ENCODE measurements around the gene CSF1. TPM values are rescaled to one million over a fixed set of nuclear protein-coding genes. Genes with fewer than 3 reads are reported as not detected.
"Not testable (repeated sequence)": the region's sequence is repeated elsewhere in the genome, so short reads cannot be mapped to it uniquely, and the experiment has no call there.

Gene CSF1
- total RNA-seq, 1 donor from 2014 or later = 159 TPM

- no peaks in the 10 kb centered on the region for H3K4me1 ChIP-seq
- H3K9me3 ChIP-seq = no peaks in the 10 kb centered on the region
- no peak for DNase-seq (ENCODE audit: extremely low spot score in 2 of 2)
- H3K36me3 ChIP-seq = no peaks in the 10 kb centered on the region
- no peaks in the 10 kb centered on the region for H3K27me3 ChIP-seq
- TF ChIP-seq CTCF (IDR thresholded peaks at IDR 0.05) = no peak
- no peak for TF ChIP-seq POLR2AphosphoS5 (IDR thresholded peaks at IDR 0.05; ENCODE audit: insufficient read depth in 1 of 2, low read depth in 1 of 2)
- TF ChIP-seq POLR2A (IDR thresholded peaks at IDR 0.05) = no peak
- H3K27ac ChIP-seq = no peak overlapping the region
- no peak overlapping the region for H3K4me3 ChIP-seq
- intact Hi-C loops (cut with DNase I) = no loop called here
Observed at GRCh38 chr1:109950509-109950908, 39.9 kb downstream of the CSF1 start.

DNA sequence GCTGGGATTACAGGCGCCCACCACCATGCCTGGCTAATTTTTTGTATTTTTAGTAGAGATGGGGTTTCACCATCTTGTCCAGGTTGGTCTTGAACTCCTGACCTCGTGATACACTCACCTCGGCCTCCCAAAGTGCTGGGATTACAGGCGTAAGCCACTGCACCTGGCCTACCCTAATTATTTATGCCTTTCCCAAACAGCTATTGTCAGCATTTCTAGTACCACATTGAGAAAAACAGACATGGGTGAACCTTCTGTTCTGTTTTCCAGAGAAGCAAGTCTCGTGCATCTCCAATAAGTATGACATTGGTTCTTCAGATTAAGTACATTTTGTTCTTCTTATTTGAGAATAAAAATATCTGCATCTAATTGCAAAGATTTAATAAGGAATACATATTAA lies 40.9 kb downstream of the CSF1 start:
- H3K9me3 ChIP-seq; intact Hi-C loops (cut with DNase I); H3K36me3 ChIP-seq; H3K27me3 ChIP-seq; H3K27ac ChIP-seq; DNase-seq (ENCODE audit: extremely low spot score in 2 of 2); H3K4me1 ChIP-seq; H3K4me3 ChIP-seq: not testable (repeated sequence)

DNA sequence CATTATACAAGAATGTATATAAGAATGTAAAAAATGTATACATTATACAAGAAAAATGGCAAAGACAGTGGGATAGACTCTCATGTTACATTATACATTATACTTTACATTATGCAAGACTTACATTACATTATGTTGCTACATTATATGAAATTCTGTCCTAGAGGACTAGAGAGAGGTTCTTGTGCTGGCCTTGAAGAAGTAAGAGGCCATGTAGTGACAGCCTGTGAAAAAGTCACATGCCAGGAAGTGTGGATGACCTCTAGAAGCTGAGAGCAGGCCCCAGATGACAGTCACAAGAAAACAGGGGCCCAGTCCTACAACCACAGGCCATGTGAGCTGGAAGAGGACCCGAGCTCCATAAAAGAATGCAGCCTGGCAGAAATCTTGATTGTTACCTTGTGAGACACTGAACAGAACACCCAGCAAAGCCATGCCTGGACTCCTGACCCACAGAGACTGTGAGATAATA lies 43.4 kb downstream of the CSF1 start:
- Histone ChIP-seq H3K36me3 (no peaks in the 10 kb centered on the region), H3K9me3 (no peaks in the 10 kb centered on the region), H3K27ac (no peak overlapping the region), H3K4me1 (no peaks in the 10 kb centered on the region), H3K4me3 (no peak overlapping the region), H3K27me3 (no peaks in the 10 kb centered on the region)
- DNase-seq (ENCODE audit: extremely low spot score in 2 of 2) = no peak
- no peak for TF ChIP-seq POLR2AphosphoS5 (IDR thresholded peaks at IDR 0.05; ENCODE audit: insufficient read depth in 1 of 2, low read depth in 1 of 2)
- intact Hi-C loops (cut with DNase I) = no loop called here

GRCh38 chr1:109959632-109959973 lies 49.0 kb downstream of the CSF1 start:
- TF ChIP-seq POLR2AphosphoS5 (IDR thresholded peaks at IDR 0.05; ENCODE audit: insufficient read depth in 1 of 2, low read depth in 1 of 2) (no peak), POLR2A (IDR thresholded peaks at IDR 0.05) (no peak), CTCF (IDR thresholded peaks at IDR 0.05) (no peak)
- DNase-seq (ENCODE audit: extremely low spot score in 2 of 2) = no peak
- H3K36me3 ChIP-seq = no peaks in the 10 kb centered on the region
- H3K27me3 ChIP-seq = no peaks in the 10 kb centered on the region
- H3K4me1 ChIP-seq = peaks cover 14% of the 10 kb centered on the region
- intact Hi-C loops (cut with DNase I) = no loop called here
- H3K4me3 ChIP-seq = no peak overlapping the region
- H3K27ac ChIP-seq = peak overlapping the region; percentile 20
- no peaks in the 10 kb centered on the region for H3K9me3 ChIP-seq

DNA sequence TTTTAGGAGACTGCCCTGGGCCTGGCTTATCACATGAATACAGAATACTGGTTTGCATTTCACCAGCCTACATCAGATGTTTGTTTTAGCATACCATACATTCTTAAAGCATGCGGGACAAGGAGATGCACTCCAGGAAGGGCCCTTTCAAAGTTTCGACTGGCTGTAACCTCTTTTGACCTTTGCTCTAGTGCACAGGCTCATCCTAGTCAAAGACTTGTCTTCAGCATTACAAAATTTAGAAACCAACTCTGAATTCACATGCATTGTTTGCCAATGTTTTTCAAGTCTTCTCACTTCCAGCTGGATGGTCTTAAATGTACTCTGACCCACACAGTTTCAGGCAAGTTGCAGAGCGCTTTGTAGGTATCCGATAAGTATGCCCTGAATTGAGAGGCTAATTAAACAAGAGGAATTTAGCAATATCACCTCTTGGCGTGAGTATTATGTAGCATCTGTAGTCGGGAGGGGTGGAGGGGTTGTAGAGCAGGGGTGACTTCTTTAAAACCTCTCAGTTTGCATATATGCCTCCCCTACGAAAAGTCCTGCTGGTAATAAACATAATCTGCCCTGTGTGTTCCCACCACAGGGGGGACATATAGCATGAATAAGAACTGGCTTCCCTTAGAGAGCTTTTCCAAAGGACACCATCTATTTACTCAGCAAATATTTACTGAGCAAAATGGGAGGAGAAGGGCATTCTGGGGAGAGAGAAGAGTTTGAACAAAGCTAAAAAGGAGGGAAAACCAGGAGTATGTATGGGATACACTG lies 49.5 kb downstream of the CSF1 start:
- H3K4me1 ChIP-seq = peaks cover 14% of the 10 kb centered on the region
- no peak for DNase-seq (ENCODE audit: extremely low spot score in 2 of 2)
- no peak for TF ChIP-seq POLR2A (IDR thresholded peaks at IDR 0.05)
- TF ChIP-seq CTCF (IDR thresholded peaks at IDR 0.05) = no peak
- no peak for TF ChIP-seq POLR2AphosphoS5 (IDR thresholded peaks at IDR 0.05; ENCODE audit: insufficient read depth in 1 of 2, low read depth in 1 of 2)
- intact Hi-C loops (cut with DNase I) = no loop called here
- H3K27me3 ChIP-seq = no peaks in the 10 kb centered on the region
- no peak overlapping the region for H3K4me3 ChIP-seq
- no peaks in the 10 kb centered on the region for H3K36me3 ChIP-seq
- H3K27ac ChIP-seq = peak overlapping the region; percentile 39
- no peaks in the 10 kb centered on the region for H3K9me3 ChIP-seq

GRCh38 chr1:109960745-109961094 lies 50.1 kb downstream of the CSF1 start:
- H3K27ac ChIP-seq = peak overlapping the region; percentile 39
- no peak for DNase-seq (ENCODE audit: extremely low spot score in 2 of 2)
- no peaks in the 10 kb centered on the region for H3K36me3 ChIP-seq
- no peaks in the 10 kb centered on the region for H3K9me3 ChIP-seq
- no peaks in the 10 kb centered on the region for H3K27me3 ChIP-seq
- intact Hi-C loops (cut with DNase I) = no loop called here
- H3K4me3 ChIP-seq = no peak overlapping the region
- peaks cover 14% of the 10 kb centered on the region for H3K4me1 ChIP-seq
- no peak for TF ChIP-seq POLR2AphosphoS5 (IDR thresholded peaks at IDR 0.05; ENCODE audit: insufficient read depth in 1 of 2, low read depth in 1 of 2)
- TF ChIP-seq POLR2A (IDR thresholded peaks at IDR 0.05) = no peak
- no peak for TF ChIP-seq CTCF (IDR thresholded peaks at IDR 0.05)
